GM04504 (cell line): Measurements from ENCODE around the gene ADTRP.

ENCODE experiments used
- DNase-seq: peaks from one replicate; pipeline ENCODE4 v3.0.0-alpha.2; 2012; ENCODE audit warnings: low read depth

ADTRP gene

DNA sequence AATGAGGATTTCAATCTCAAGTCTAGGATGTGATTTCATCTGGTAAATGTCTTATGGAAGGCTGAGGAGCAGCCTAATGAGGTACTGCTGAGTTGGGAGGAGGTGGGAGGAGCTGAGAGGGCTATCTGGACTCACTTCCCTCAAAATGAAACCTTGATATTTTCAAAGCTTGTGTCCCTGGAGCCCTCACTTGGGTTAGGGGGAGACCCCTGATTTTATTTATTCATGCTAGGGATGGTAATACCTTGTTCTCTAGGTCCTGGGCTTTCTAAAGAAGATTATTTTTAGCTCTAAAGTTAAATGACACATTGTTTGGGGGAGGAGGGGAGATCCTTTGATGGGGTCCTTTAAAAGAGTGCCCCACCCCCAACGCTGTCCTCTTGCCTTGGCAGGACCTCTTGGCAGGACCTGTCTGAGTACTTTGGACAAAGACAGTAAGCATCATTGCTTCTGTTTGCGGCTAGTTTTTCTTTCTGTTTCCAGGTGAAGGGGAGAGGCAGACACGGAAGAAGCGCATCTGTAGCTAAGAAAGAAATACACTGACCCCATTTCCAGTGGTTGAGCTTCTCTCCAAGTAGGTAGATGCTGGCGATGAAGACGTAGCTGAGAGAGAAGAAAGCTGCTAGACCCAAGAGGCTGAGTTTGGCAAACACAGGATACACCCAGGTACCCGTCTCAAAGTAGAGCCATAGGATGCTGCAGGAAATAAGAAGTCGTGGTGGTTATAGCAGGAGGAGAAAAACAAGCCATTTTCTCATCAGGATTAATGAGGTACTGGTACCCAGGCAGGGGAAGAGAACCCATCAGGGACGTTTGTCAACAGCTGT is 55.6 kb downstream of the ADTRP start:
- DNase-seq = no peak

DNA sequence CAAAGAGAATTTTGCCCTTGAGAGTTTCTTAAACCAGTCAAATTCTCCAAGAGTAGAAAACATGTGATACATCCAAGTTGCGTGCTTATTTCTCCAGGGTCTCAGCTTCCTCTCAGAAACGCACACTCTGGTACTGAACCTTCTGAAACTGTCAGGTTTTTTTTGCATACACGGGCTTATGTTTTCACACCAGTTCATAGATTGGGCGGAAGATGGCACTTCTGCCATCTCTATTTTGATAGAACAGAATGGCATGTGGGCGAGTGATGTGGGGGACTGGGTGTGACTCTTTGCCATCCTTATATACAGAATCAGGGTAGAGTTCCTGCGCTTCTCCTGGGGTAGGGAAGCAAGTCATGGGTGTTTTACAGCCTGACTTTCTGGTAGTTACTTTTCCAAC is 56.4 kb downstream of the ADTRP start:
- no peak for DNase-seq

DNA sequence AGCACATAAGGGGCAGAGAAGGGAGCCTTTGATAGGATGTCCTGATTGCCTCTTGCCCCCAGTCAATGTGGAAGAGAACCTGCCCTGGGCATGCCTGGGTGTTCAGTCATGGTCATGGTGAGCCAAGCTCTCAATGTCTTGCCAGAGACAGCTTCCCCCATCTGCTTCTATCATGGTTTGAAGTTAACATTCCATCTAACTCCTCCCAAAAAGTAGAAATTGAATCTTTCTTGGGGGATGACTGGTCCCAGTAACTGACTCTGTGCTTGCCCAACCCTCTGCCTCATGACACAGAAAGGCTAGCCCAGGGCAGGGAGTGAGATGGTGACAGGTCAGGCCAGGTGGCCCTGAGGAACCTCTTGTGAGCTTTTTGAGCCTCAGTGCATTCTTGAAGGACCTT is 60.1 kb downstream of the ADTRP start:
- no peak for DNase-seq

DNA sequence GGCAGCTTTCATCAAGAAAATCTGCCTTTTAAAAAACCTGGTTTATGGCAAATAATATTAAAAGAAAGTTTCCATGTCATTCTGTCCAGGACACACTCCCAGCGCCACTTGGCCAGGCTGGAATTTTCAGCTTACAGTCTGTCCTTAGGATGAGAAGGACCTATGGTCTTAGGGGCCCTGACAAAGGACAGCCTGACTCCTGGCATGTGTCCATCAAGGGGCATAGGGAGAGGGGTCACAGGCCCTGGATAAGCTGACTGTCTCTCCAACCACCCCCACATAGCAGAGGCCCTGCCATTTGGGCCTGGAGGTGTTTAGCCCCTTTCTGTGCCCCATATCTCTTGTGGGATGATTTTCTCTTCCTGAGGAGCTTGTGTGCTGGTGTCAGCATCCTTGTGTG is 60.6 kb downstream of the ADTRP start:
- no peak for DNase-seq

DNA sequence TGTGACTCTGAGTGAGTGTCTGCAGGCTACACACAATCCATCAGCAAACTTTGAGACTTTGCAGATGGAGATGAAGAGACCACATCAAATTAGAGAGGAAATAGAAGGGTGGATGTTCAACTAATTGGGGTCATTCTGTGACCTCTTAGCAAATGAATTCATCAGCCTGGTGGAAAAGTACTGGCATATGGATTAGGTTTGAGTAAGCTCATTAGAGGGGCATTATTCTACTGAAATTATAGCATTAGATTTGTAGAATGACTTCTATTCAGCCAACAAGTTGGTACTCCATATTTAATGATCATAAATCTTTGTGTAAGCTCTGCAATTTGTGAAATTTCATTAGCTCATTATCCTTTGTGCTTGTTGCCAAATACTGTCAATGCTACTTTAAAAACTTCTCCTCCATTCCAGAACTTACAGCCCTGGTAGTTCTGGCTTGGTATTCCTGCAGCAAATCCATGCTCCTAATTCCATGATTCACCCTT is 63.8 kb downstream of the ADTRP start:
- no peak for DNase-seq

- no peak for DNase-seq
These were observed 64.3 kb downstream of the ADTRP start for GRCh38 chr6:11714116-11714797.

DNA sequence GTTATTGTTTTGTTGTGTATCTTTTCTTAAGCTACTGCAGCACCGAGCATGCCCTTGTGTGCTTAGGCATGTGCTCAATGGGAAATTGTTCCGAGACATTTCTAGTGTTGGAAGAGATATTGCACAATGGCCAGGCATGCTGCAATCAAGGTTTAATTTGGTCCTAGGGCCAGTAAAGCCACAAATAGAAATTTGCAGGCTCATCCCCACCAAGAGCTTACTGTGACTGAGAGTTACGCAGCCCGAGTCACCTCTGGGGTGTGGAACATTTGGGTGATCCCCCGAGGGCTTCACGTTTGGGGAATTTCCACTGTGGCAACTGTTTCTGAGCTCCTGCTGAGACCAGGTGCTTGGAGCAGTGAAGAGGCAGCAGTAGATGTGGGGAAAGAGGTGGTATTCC is 65.8 kb downstream of the ADTRP start:
- DNase-seq = no peak

DNA sequence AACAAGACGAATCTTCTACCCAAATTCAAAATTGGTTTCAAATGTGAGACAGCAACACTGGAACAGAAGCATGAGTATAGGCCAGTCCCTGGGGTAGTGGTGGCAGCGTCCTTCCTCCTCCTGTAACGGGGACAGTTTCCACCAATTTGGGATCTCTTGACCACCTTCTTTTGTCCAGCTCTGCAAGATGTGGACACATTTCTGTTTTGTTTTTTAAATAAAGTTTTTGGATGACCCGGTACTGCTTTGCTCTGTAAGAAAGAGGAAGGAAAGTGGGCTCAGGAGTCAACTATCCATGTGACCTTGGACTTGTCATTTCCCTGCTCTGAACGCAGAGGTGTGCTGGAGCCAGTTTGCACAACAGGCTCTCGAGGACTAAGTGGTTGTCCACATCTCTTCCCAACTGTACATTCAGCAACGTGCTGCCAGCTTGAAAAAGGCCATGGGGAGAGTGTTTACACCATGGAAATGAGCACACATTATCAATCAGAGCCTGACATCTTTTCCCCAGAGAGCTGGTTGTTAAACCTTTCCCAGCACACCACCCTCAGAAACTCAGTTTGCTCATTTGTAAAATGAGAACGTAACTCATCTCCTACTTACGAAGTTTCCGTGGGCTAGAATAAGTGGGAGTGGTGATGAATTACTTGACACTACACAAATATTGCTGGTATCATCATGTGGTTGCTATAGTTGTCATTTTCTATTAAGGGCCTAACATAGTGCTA is 66.5 kb downstream of the ADTRP start:
- no peak for DNase-seq

DNA sequence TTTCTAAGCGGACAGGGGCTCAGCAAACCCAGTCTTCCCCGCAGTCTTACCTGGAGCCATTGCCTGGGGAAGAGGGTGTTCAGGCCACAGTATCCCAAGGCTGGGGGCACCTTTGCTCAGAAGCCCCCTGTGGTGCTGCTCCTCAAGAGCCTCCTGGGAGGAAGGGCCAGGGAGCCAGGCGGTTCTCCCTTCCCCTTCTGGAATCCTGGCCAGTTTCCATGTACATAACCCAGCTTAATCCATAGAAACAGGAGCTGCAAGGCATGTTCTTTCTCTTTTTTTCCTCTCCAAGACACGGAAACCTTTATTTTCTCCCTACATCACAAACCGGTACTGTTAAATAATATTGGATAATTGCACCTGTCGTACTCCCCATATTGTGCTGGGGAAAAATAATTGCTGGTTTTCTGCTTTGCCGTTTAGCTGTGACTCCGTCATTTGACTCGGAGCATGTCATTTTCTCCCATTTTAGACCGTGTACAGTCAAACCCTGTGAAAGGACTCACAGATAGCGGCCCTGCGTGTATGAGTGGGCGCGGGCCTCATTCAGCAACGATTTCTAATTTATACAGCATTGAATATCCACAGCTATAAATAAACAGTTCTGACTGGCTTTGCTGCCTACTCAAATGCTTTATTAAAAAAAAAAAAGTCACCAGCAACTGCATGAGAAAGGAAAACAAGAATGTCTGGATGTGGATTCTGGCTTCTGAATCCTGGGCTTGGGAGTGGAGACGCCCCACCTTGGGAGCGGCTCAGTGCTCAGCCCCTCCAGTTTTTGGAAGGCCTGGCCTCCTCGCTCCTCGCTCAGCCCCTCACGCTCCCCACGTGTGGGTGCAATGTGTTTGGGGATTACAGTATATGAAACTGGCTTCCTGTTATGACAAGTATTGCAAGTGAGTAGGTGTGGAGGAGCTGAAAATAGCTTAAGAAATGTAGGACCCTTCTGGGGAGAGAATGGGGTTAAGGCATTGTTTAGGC is 67.3 kb downstream of the ADTRP start:
- DNase-seq = no peak

DNA sequence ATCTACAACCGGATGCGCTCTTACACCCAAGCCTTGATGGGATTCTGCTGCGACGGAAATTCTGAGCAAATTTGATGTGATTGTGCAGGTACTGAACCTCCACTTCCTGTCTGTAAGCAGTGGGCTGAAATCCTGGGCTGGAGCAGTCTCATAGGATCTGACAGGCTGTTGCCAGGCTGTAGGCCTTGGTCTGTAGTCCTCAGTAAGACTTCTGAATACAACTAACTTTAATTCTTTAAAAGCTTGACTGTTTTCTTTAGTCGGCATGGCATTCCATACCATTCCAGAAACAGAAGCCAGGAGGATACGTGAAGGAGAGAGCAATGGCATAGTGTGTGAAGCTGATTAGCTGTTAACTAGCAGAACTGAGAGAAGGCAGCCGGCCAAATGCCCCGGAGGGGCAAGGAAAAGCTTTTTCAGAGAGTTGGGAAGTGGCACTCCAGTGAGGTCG is 68.3 kb downstream of the ADTRP start:
- DNase-seq = no peak

GRCh38 chr6:11706171-11706570 is 72.4 kb downstream of the ADTRP start:
- no peak for DNase-seq

- no peak for DNase-seq
These were observed 73.1 kb downstream of the ADTRP start for GRCh38 chr6:11705483-11705882.

- DNase-seq = no peak
These were observed 73.5 kb downstream of the ADTRP start for GRCh38 chr6:11705069-11705468.

GRCh38 chr6:11703725-11704124 is 74.9 kb downstream of the ADTRP start:
- no peak for DNase-seq

DNA sequence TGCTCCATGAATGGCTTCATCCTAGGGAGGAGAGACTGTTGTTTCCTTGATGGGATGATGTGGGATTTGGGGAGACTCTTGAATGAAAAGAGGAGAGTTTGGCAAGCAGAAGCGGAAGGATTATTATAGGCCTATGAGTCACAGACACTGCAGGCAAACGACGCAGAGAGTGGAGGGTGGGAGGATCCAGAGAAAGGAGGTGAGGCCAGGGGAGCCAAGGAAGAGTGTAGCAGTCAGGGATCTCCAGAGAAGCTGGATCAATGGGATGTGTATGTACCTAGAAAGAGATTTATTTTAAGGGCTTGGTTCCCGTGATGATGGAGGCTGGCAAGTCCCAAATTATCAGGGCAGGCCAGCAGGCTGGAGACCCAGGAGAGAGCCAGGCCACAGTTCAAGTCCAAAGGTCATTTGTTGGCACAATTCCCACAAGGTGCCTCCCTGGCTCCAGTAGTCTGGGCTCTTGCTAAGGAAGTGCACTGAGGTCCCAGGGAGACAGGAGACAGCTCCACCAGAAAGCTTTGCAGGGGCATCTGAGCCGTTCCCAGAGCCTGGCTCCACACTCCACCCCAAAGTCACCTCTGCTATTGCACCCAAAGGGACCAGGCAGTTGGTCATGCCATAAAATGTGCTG is 76.0 kb downstream of the ADTRP start:
- no peak for DNase-seq

GRCh38 chr6:11702089-11702488 is 76.5 kb downstream of the ADTRP start:
- DNase-seq = no peak

- DNase-seq = no peak
These were observed 77.0 kb downstream of the ADTRP start for GRCh38 chr6:11701573-11701972.

GRCh38 chr6:11700118-11700718 is 78.4 kb downstream of the ADTRP start:
- no peak for DNase-seq

DNA sequence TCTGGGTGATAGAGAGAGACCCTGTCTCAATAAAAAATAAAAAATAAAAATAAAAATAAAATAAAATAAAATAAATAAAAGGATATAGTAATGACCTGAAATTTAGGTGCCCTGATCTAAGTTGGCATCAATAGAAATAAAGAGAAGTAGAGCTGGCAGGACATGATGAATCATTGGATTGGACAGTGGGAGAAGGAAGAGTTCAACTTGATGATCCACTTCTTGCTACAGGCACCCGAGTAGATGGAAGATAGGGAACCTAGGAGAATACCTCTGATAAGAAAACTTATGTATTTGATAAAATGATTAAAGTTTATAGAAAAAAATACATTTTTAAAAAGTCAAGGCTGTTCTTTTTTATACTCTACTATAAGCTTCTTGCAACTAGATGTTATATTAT is 79.0 kb downstream of the ADTRP start:
- no peak for DNase-seq
